Esophagus muscularis mucosa (tissue), 4 donors: ENCODE data around the gene SERPINA12.

Experiments used
- EP300 ChIP-seq: sonication (generic); formaldehyde crosslinking; IDR thresholded peaks from one replicate; pipeline ENCODE4 v1.6.1; 2017; ENCODE audit warnings: antibody characterized with exemption
- POLR2A ChIP-seq: fragments of 450-650 bp; IDR thresholded peaks from one replicate; pipeline ENCODE4 v1.6.1; 2017; ENCODE audit warnings: antibody characterized with exemption, moderate library complexity, mild to moderate bottlenecking, low read depth
- POLR2AphosphoS5 ChIP-seq, 2 donors: sonication (generic); formaldehyde crosslinking; IDR thresholded peaks; one replicate each; pipeline ENCODE4 v1.6.1; 2017; ENCODE audit warnings: antibody characterized with exemption in 2 of 2
- TF ChIP-seq, protein P1 (sequence below), 3 experiments: fragments of 200-600 bp in 2 of 3; fragments of 450-650 bp in 1 of 3; sonication (generic) in 2 of 3; IDR thresholded peaks; one replicate each; pipeline ENCODE4 v1.5.1; 2017 to 2019; ENCODE audit warnings: antibody characterized with exemption in 3 of 3, mild to moderate bottlenecking in 2 of 3, moderate library complexity in 1 of 3

DNA sequence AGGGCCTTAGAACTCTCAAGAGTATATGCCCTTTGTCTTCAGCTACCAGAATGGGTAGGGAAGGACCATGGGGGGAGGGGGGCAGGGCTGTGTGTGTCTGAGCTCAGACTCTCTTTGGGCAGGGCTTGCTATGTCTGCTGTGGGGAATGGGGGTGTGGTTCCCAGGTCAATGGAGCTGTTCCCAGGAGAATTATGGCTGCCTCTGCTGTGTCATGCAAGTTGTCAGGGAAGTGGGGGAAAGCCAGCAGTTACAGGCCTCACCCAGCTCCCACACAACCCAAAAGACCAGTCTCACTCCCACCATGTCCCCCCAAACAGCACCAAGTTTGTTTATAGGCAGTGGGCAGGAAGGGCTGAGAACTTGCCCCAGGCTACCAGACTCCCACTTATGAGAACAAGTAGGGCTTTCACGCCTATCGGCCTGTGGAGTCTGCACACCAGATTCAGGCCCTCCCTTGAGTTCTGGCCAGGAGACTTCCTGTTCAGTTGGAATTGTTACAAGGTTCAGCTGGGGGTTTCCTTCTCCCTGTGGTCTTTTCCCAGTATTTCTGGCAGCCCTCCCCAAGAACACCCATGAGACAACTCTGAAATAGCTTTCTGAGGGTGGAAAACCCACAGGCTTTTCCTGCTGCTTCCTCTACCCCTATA lies 50.6 kb downstream of the SERPINA12 start:
- TF ChIP-seq, protein P1, sequence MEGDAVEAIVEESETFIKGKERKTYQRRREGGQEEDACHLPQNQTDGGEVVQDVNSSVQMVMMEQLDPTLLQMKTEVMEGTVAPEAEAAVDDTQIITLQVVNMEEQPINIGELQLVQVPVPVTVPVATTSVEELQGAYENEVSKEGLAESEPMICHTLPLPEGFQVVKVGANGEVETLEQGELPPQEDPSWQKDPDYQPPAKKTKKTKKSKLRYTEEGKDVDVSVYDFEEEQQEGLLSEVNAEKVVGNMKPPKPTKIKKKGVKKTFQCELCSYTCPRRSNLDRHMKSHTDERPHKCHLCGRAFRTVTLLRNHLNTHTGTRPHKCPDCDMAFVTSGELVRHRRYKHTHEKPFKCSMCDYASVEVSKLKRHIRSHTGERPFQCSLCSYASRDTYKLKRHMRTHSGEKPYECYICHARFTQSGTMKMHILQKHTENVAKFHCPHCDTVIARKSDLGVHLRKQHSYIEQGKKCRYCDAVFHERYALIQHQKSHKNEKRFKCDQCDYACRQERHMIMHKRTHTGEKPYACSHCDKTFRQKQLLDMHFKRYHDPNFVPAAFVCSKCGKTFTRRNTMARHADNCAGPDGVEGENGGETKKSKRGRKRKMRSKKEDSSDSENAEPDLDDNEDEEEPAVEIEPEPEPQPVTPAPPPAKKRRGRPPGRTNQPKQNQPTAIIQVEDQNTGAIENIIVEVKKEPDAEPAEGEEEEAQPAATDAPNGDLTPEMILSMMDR (IDR thresholded peaks at IDR 0.05), result no peak
- TF ChIP-seq POLR2A (no peak), POLR2AphosphoS5 (IDR thresholded peaks at IDR 0.05) (no peak), EP300 (no peak)
